ENCODE results near the gene UTP14C. TPM values are rescaled to one million over a fixed set of nuclear protein-coding genes. Genes with fewer than 3 reads are reported as not detected.
A peak's percentile ranks its signal among the peaks of the same experiment; 100 is the strongest.

UTP14C gene
- total and polyA plus RNA-seq, 2 donors from 2014 or later, result 8.8 to 20.3 TPM

DNA sequence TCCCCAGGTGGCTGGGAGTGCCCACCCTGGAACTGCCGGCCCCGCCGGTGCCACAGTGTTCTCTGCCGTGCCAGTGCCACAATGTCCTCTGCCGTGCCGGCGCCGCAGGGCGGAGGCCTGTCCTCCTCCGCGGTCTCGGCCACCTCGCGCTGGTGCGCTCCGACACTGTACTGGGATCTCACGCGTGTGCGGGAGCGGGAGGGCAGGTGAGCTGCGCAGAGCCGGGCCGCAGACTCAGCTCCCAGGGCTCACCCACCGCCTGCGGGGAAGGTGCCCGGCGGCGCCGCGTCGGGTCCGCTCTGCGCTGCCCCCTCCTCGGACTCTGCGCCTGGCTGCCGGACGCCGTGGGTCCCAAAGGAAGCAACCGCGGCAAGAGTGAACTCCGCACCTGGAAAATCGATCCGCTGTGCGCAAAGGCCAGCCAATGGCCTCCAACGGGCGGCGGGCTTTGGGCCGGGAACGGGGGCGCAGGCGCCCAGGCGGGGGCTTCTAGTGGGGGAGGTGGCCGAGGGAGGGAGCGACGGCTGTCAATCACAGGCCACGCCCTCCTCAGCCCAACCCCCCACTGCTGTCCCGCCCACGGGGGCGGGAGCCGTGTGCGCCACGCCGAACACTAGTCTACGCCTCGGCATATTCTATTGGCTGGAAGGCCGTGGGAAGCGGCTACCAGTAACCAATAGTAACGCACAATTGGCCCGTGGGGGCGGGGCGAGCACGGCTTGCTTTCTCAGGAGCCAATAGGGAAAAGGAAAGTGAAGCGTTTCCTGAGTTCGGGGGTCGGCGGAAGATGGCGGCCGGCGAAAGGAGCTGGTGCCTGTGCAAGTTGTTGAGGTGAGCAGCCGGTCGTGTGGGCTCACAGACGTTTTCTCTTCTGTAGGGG is 12.6 kb upstream of the UTP14C start, which contains the start of gene ALG11:
ALG11 (plus strand) TSS at position 767 of the 880 bp plus-strand sequence; CDS start at position 788, 21 bp downstream.
- Histone ChIP-seq H3K9ac (ENCODE audit: low read length in 3 of 3) (peak within 1 kb of the TSS; percentile 74 to 91 (median 90)), H3K4me3 (ENCODE audit: low read length in 3 of 3) (peak within 1 kb of the TSS; percentile 99 to 100 (median 99)), H3K27ac (ENCODE audit: low read depth in 2 of 2, low read length in 2 of 2) (peak within 1 kb of the TSS; percentile 45 to 54), H3K36me3 (ENCODE audit: control insufficient read depth in 2 of 3, insufficient read depth in 3 of 3, low read length in 3 of 3) (no peaks in the 10 kb centered on the region), H3K9me3 (ENCODE audit: control insufficient read depth in 2 of 3, insufficient read depth in 1 of 3, low read length in 3 of 3) (no peaks in the 10 kb centered on the region), H3K4me1 (ENCODE audit: control insufficient read depth in 2 of 3, insufficient read depth in 2 of 3, low read depth in 1 of 3, low read length in 3 of 3) (peaks cover 0 to 13% (median 6%) of the 10 kb centered on the region in 3 donors), H3K27me3 (ENCODE audit: control insufficient read depth, insufficient read depth, low read length) (no peaks in the 10 kb centered on the region)
- intact Hi-C loops (cut with DNase I), result no loop called here
- FAIRE-seq, result peak; percentile 85
- peak; percentile 99 to 100 (median 99) for DNase-seq
- TF ChIP-seq, protein P1, sequence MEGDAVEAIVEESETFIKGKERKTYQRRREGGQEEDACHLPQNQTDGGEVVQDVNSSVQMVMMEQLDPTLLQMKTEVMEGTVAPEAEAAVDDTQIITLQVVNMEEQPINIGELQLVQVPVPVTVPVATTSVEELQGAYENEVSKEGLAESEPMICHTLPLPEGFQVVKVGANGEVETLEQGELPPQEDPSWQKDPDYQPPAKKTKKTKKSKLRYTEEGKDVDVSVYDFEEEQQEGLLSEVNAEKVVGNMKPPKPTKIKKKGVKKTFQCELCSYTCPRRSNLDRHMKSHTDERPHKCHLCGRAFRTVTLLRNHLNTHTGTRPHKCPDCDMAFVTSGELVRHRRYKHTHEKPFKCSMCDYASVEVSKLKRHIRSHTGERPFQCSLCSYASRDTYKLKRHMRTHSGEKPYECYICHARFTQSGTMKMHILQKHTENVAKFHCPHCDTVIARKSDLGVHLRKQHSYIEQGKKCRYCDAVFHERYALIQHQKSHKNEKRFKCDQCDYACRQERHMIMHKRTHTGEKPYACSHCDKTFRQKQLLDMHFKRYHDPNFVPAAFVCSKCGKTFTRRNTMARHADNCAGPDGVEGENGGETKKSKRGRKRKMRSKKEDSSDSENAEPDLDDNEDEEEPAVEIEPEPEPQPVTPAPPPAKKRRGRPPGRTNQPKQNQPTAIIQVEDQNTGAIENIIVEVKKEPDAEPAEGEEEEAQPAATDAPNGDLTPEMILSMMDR (IDR thresholded peaks at IDR 0.05; ENCODE audit: borderline replicate concordance, extremely low read depth, insufficient read depth), result no peak

- H3K27ac ChIP-seq (ENCODE audit: low read depth in 2 of 2, low read length in 2 of 2), result peak overlapping the region in 1 of 2 donors; percentile 12
- DNase-seq (no peak), FAIRE-seq (no peak)
- H3K9ac ChIP-seq (ENCODE audit: low read length in 3 of 3), result peak overlapping the region; percentile 55 to 91 (median 90)
- intact Hi-C loops (cut with DNase I), result no loop called here
- H3K4me3 ChIP-seq (ENCODE audit: low read length in 3 of 3), result peak overlapping the region; percentile 99 to 100 (median 99)
- TF ChIP-seq, protein P1 (IDR thresholded peaks at IDR 0.05; ENCODE audit: borderline replicate concordance, extremely low read depth, insufficient read depth), result no peak
- peaks cover 0 to 13% (median 6%) of the 10 kb centered on the region in 3 donors for H3K4me1 ChIP-seq (ENCODE audit: control insufficient read depth in 2 of 3, insufficient read depth in 2 of 3, low read depth in 1 of 3, low read length in 3 of 3)
- H3K36me3 ChIP-seq (ENCODE audit: control insufficient read depth in 2 of 3, insufficient read depth in 3 of 3, low read length in 3 of 3), result no peaks in the 10 kb centered on the region
- no peaks in the 10 kb centered on the region for H3K27me3 ChIP-seq (ENCODE audit: control insufficient read depth, insufficient read depth, low read length)
- H3K9me3 ChIP-seq (ENCODE audit: control insufficient read depth in 2 of 3, insufficient read depth in 1 of 3, low read length in 3 of 3), result no peaks in the 10 kb centered on the region
These were observed 12.0 kb upstream of the UTP14C start for GRCh38 chr13:52012512-52012836.

- Histone ChIP-seq H3K27ac (ENCODE audit: low read depth in 2 of 2, low read length in 2 of 2) (no peak overlapping the region), H3K27me3 (ENCODE audit: control insufficient read depth, insufficient read depth, low read length) (no peaks in the 10 kb centered on the region), H3K36me3 (ENCODE audit: control insufficient read depth in 2 of 3, insufficient read depth in 3 of 3, low read length in 3 of 3) (peaks cover 0 to 13% (median 6%) of the 10 kb centered on the region in 3 donors), H3K9me3 (ENCODE audit: control insufficient read depth in 2 of 3, insufficient read depth in 1 of 3, low read length in 3 of 3) (no peaks in the 10 kb centered on the region), H3K4me1 (ENCODE audit: control insufficient read depth in 2 of 3, insufficient read depth in 2 of 3, low read depth in 1 of 3, low read length in 3 of 3) (no peaks in the 10 kb centered on the region), H3K9ac (ENCODE audit: low read length in 3 of 3) (no peak overlapping the region), H3K4me3 (ENCODE audit: low read length in 3 of 3) (no peak overlapping the region)
- DNase-seq (no peak), FAIRE-seq (no peak)
- TF ChIP-seq, protein P1 (IDR thresholded peaks at IDR 0.05; ENCODE audit: borderline replicate concordance, extremely low read depth, insufficient read depth), result no peak
- intact Hi-C loops (cut with DNase I), result no loop called here
These were observed 8.2 kb upstream of the UTP14C start for GRCh38 chr13:52016296-52016695.

All from kidney (tissue), 14 donors.